Activated T-cell treated with anti-CD3 and anti-CD28 coated beads, Interleukin-2, amount 50 U/mL, for 4 hours (primary cell): ENCODE data around the gene TMEM208. TPM values are rescaled to one million over a fixed set of nuclear protein-coding genes. Genes with fewer than 3 reads are reported as not detected.
A peak's percentile ranks its signal among the peaks of the same experiment; 100 is the strongest.

Experiments used
- ATAC-seq, 2 donors: fragments of 200-7000 bp; cut with Tn5 transposase; one replicate each; pipeline ENCODE4 v1.10.0; 2021
- DNase-seq: peaks from one replicate; pipeline ENCODE4 v3.0.0-alpha.2; 2020
- H3K27me3 Mint-ChIP-seq: one replicate; pipeline ENCODE4 v1.8.0; 2021; ENCODE audit warnings: low read depth, mixed read lengths
- H3K36me3 Mint-ChIP-seq: one replicate; pipeline ENCODE4 v1.8.0; 2022; ENCODE audit warnings: mixed read lengths; ENCODE audit not compliant: insufficient read depth
- H3K4me1 Mint-ChIP-seq: one replicate; pipeline ENCODE4 v1.8.0; 2021; ENCODE audit warnings: low read depth, mixed read lengths
- H3K4me3 Mint-ChIP-seq: one replicate; pipeline ENCODE4 v1.8.0; 2021; ENCODE audit warnings: mild to moderate bottlenecking, moderate library complexity, mixed read lengths
- H3K9me3 Mint-ChIP-seq: one replicate; pipeline ENCODE4 v1.8.0; 2021; ENCODE audit warnings: mixed read lengths
- total RNA-seq, 3 donors: library from RNA; stranded (reverse); gene quantifications; one replicate each; pipeline ENCODE4 v1.2.1, GENCODE V29; 2021

Gene TMEM208
- 100 to 1,000 TPM; 109 to 130 (median 124) TPM for total RNA-seq

GRCh38 chr16:67226804-67227566 lies at the start of gene TMEM208:
Gene TMEM208, plus strand, starts transcription at chr16:67227130. Its CDS starts 89 bp downstream, at chr16:67227219.
- H3K36me3 Mint-ChIP-seq = peaks cover 17% of the 10 kb centered on the region
- DNase-seq (peak; percentile 97), ATAC-seq (peak; percentile 94)
- H3K4me3 Mint-ChIP-seq = peak within 1 kb of the TSS; percentile 96
- H3K27me3 Mint-ChIP-seq = no peaks in the 10 kb centered on the region
- H3K9me3 Mint-ChIP-seq = no peaks in the 10 kb centered on the region
- H3K4me1 Mint-ChIP-seq = peaks cover 44% of the 10 kb centered on the region

- H3K36me3 Mint-ChIP-seq = no peaks in the 10 kb centered on the region
- peaks cover 19% of the 10 kb centered on the region for H3K4me1 Mint-ChIP-seq
- DNase-seq (peak; percentile 40), ATAC-seq (peak; percentile 53 to 63)
- H3K4me3 Mint-ChIP-seq = peak overlapping the region; percentile 58
- H3K27me3 Mint-ChIP-seq = peaks cover 16% of the 10 kb centered on the region
- no peaks in the 10 kb centered on the region for H3K9me3 Mint-ChIP-seq
Measured at GRCh38 chr16:67177743-67178699, 48.9 kb upstream of the TMEM208 start.

- no peak for DNase-seq
- Mint-ChIP-seq H3K4me1 (peaks cover 7% of the 10 kb centered on the region), H3K4me3 (no peak overlapping the region)
Measured at GRCh38 chr16:67179421-67180080, 47.4 kb upstream of the TMEM208 start.

GRCh38 chr16:67180166-67180565 lies 46.8 kb upstream of the TMEM208 start:
- Mint-ChIP-seq H3K9me3 (no peaks in the 10 kb centered on the region), H3K36me3 (no peaks in the 10 kb centered on the region), H3K4me3 (no peak overlapping the region), H3K27me3 (peaks cover 5% of the 10 kb centered on the region), H3K4me1 (peaks cover 12% of the 10 kb centered on the region)
- ATAC-seq (no peak), DNase-seq (no peak)

More at GRCh38 chr16:67179421-67180080, 47.4 kb upstream of the TMEM208 start:
- H3K9me3 Mint-ChIP-seq = no peaks in the 10 kb centered on the region
- peaks cover 6% of the 10 kb centered on the region for H3K27me3 Mint-ChIP-seq
- H3K36me3 Mint-ChIP-seq = no peaks in the 10 kb centered on the region
- ATAC-seq = no peak

GRCh38 chr16:67181346-67181745 lies 45.6 kb upstream of the TMEM208 start:
- Mint-ChIP-seq H3K4me3 (no peak overlapping the region), H3K9me3 (no peaks in the 10 kb centered on the region), H3K4me1 (peaks cover 19% of the 10 kb centered on the region), H3K27me3 (peaks cover 5% of the 10 kb centered on the region), H3K36me3 (no peaks in the 10 kb centered on the region)
- ATAC-seq (no peak), DNase-seq (no peak)

- H3K9me3 Mint-ChIP-seq = no peaks in the 10 kb centered on the region
- DNase-seq = no peak
- no peaks in the 10 kb centered on the region for H3K36me3 Mint-ChIP-seq
- H3K4me3 Mint-ChIP-seq = no peak overlapping the region
- H3K27me3 Mint-ChIP-seq = peaks cover 5% of the 10 kb centered on the region
- H3K4me1 Mint-ChIP-seq = peaks cover 19% of the 10 kb centered on the region
- ATAC-seq = no peak
Measured at GRCh38 chr16:67182288-67182687, 44.6 kb upstream of the TMEM208 start.

- Mint-ChIP-seq H3K4me3 (no peak overlapping the region), H3K36me3 (no peaks in the 10 kb centered on the region), H3K27me3 (peaks cover 7% of the 10 kb centered on the region), H3K9me3 (no peaks in the 10 kb centered on the region), H3K4me1 (peaks cover 15% of the 10 kb centered on the region)
- ATAC-seq (no peak), DNase-seq (no peak)
Measured at GRCh38 chr16:67183284-67183626, 43.7 kb upstream of the TMEM208 start.

GRCh38 chr16:67183627-67184452 lies 43.1 kb upstream of the TMEM208 start, which contains the start of gene MATCAP1:
Gene MATCAP1, minus strand, starts transcription at chr16:67183963. Its CDS starts 3,353 bp downstream, at chr16:67180610.
- Mint-ChIP-seq H3K4me3 (peak within 1 kb of the TSS; percentile 83), H3K27me3 (peaks cover 5% of the 10 kb centered on the region), H3K4me1 (peaks cover 12% of the 10 kb centered on the region), H3K36me3 (no peaks in the 10 kb centered on the region), H3K9me3 (no peaks in the 10 kb centered on the region)
- peak; percentile 88 for DNase-seq
- peak; percentile 95 to 96 for ATAC-seq

- DNase-seq (no peak), ATAC-seq (peak; percentile 3 to 15)
- Mint-ChIP-seq H3K4me1 (peaks cover 12% of the 10 kb centered on the region), H3K9me3 (no peaks in the 10 kb centered on the region), H3K27me3 (peaks cover 4% of the 10 kb centered on the region), H3K4me3 (peak overlapping the region; percentile 83), H3K36me3 (no peaks in the 10 kb centered on the region)
Measured at GRCh38 chr16:67184453-67184994, 42.4 kb upstream of the TMEM208 start.

GRCh38 chr16:67184995-67185650 lies 41.8 kb upstream of the TMEM208 start:
- Mint-ChIP-seq H3K9me3 (no peaks in the 10 kb centered on the region), H3K4me1 (peaks cover 12% of the 10 kb centered on the region), H3K36me3 (no peaks in the 10 kb centered on the region), H3K27me3 (peaks cover 4% of the 10 kb centered on the region), H3K4me3 (peak overlapping the region; percentile 83)
- ATAC-seq = peak; percentile 25 to 27
- DNase-seq = peak; percentile 78

- no peak for ATAC-seq
- Mint-ChIP-seq H3K4me1 (peaks cover 12% of the 10 kb centered on the region), H3K9me3 (no peaks in the 10 kb centered on the region), H3K4me3 (peak overlapping the region; percentile 83), H3K36me3 (no peaks in the 10 kb centered on the region), H3K27me3 (peaks cover 4% of the 10 kb centered on the region)
- no peak for DNase-seq
Measured at GRCh38 chr16:67185651-67186134, 41.2 kb upstream of the TMEM208 start.

GRCh38 chr16:67186550-67186950 lies 40.4 kb upstream of the TMEM208 start:
- Mint-ChIP-seq H3K4me3 (no peak overlapping the region), H3K9me3 (no peaks in the 10 kb centered on the region), H3K27me3 (peaks cover 4% of the 10 kb centered on the region), H3K4me1 (peaks cover 15% of the 10 kb centered on the region), H3K36me3 (no peaks in the 10 kb centered on the region)
- no peak for DNase-seq
- no peak for ATAC-seq
